NCI-H1694 treated with DMSO at 0.1 percent for 48 hours (cell line): Measurements from ENCODE around the gene VPS13C.

Experiments used
- DNase-seq: peaks from one replicate; lab custom pipeline; 2025; lab: John Stamatoyannopoulos, UW

VPS13C gene

GRCh38 chr15:61819386-61819785, 240.9 kb downstream of the VPS13C start:
- no peak for DNase-seq

GRCh38 chr15:61818801-61819200, 241.4 kb downstream of the VPS13C start:
- no peak for DNase-seq

GRCh38 chr15:61816856-61817255, 243.4 kb downstream of the VPS13C start:
- DNase-seq: no peak

- DNase-seq: no peak
These were observed 244.7 kb downstream of the VPS13C start for GRCh38 chr15:61815356-61816083.

- no peak for DNase-seq
These were observed 247.8 kb downstream of the VPS13C start for GRCh38 chr15:61812476-61812875.

GRCh38 chr15:61811952-61812351, 248.3 kb downstream of the VPS13C start:
- DNase-seq: no peak

GRCh38 chr15:61809216-61809615, 251.0 kb downstream of the VPS13C start:
- DNase-seq: no peak

- no peak for DNase-seq
These were observed 252.8 kb downstream of the VPS13C start for GRCh38 chr15:61807281-61807929.
